GM23248 (cell line): Measurements from ENCODE around the gene IGF1R. TPM values are rescaled to one million over a fixed set of nuclear protein-coding genes. Genes with fewer than 3 reads are reported as not detected.

ENCODE experiments used
- DNase-seq: peaks from one replicate; pipeline ENCODE4 v3.0.0-alpha.2; 2015
- H2AFZ ChIP-seq: fragments of 200-600 bp; sonication (generic); 2 replicates; pipeline ENCODE4 v1.6.1; 2016; ENCODE audit warnings: antibody characterized with exemption
- H3F3A ChIP-seq: fragments of 200-600 bp; sonication (generic); 2 replicates; pipeline ENCODE4 v1.6.1; 2016; ENCODE audit warnings: mild to moderate bottlenecking, antibody characterized with exemption, mixed run types; ENCODE audit not compliant: insufficient read depth
- H3K27ac ChIP-seq: fragments of 200-600 bp; sonication (generic); 2 replicates; pipeline ENCODE4 v1.5.1; 2016; ENCODE audit warnings: mild to moderate bottlenecking
- H3K27me3 ChIP-seq: fragments of 200-600 bp; sonication (generic); replicated peaks from 2 replicates; pipeline ENCODE4 v1.6.1; 2016; ENCODE audit warnings: mild to moderate bottlenecking; ENCODE audit not compliant: insufficient read depth
- H3K36me3 ChIP-seq: fragments of 200-600 bp; sonication (generic); 2 replicates; pipeline ENCODE4 v1.6.1; 2016; ENCODE audit warnings: low read depth, mild to moderate bottlenecking
- H3K4me1 ChIP-seq: fragments of 200-600 bp; sonication (generic); 2 replicates; pipeline ENCODE4 v1.6.1; 2016; ENCODE audit warnings: mild to moderate bottlenecking; ENCODE audit not compliant: insufficient read depth
- H3K4me2 ChIP-seq: fragments of 200-600 bp; sonication (generic); one replicate; pipeline ENCODE4 v1.6.1; 2016; ENCODE audit warnings: mild to moderate bottlenecking; ENCODE audit not compliant: unreplicated experiment
- H3K4me3 ChIP-seq: fragments of 200-600 bp; sonication (generic); 2 replicates; pipeline ENCODE4 v1.5.1; 2016; ENCODE audit warnings: mild to moderate bottlenecking
- H3K79me2 ChIP-seq: fragments of 200-600 bp; sonication (generic); 2 replicates; pipeline ENCODE4 v1.6.1; 2016; ENCODE audit warnings: mild to moderate bottlenecking; ENCODE audit not compliant: insufficient read depth
- H3K9ac ChIP-seq: fragments of 200-600 bp; sonication (generic); 2 replicates; pipeline ENCODE4 v1.6.1; 2016; ENCODE audit warnings: mild to moderate bottlenecking
- H3K9me2 ChIP-seq: fragments of 200-600 bp; sonication (generic); 2 replicates; pipeline ENCODE4 v1.6.1; 2016; ENCODE audit warnings: mixed run types, mild to moderate bottlenecking, moderate library complexity; ENCODE audit not compliant: insufficient read depth
- H3K9me3 ChIP-seq: fragments of 200-600 bp; sonication (generic); one replicate; pipeline ENCODE4 v1.6.1; 2017; ENCODE audit warnings: low read depth
- H4K20me1 ChIP-seq: fragments of 200-600 bp; sonication (generic); 2 replicates; pipeline ENCODE4 v1.6.0; 2016; ENCODE audit not compliant: insufficient read depth
- EZH2 ChIP-seq: fragments of 200-600 bp; sonication (generic); IDR thresholded peaks from 2 replicates; pipeline ENCODE4 v1.6.1; 2018; ENCODE audit warnings: antibody characterized with exemption, mild to moderate bottlenecking; ENCODE audit not compliant: insufficient read depth, poor library complexity, severe bottlenecking
- EZH2phosphoT487 ChIP-seq: fragments of 200-600 bp; sonication (generic); IDR thresholded peaks from 2 replicates; pipeline ENCODE4 v1.6.1; 2018; ENCODE audit warnings: antibody characterized with exemption, moderate library complexity, mild to moderate bottlenecking, low read depth; ENCODE audit not compliant: insufficient read depth
- WGBS, 2 experiments: methylation state at CpG; one replicate each; pipeline ENCODE4 v1.1.6; 2015 to 2017; ENCODE audit warnings: low lambda C conversion rate in 2 of 2, low coverage in 1 of 2; ENCODE audit errors: missing lambda C conversion rate in 2 of 2; 5-methylcytosine and 5-hydroxymethylcytosine counted together
- in situ Hi-C: fragments of 300-500 bp; cut with MboI; formaldehyde crosslinking; loops from 2 replicates; pipeline ENCODE4 v1.15.0; 2020
- polyA plus RNA-seq: library from polyadenylated mRNA; unstranded; fragments of >200 nt; fragmentation: Nextera tagmentation; extraction: Ambion mirVana; gene quantifications from 2 replicates; pipeline ENCODE4 v1.2.1, GENCODE V29; 2016
- total RNA-seq: library from RNA; depleted of rRNA; stranded (reverse); fragments of >200 nt; shearing (Covaris generic); gene quantifications from 2 replicates; pipeline ENCODE4 v1.2.3, GENCODE V29; 2014

The IGF1R gene
- total and polyA plus RNA-seq, 2 experiments from 2014 or later = 22.0 to 48.6 TPM

DNA sequence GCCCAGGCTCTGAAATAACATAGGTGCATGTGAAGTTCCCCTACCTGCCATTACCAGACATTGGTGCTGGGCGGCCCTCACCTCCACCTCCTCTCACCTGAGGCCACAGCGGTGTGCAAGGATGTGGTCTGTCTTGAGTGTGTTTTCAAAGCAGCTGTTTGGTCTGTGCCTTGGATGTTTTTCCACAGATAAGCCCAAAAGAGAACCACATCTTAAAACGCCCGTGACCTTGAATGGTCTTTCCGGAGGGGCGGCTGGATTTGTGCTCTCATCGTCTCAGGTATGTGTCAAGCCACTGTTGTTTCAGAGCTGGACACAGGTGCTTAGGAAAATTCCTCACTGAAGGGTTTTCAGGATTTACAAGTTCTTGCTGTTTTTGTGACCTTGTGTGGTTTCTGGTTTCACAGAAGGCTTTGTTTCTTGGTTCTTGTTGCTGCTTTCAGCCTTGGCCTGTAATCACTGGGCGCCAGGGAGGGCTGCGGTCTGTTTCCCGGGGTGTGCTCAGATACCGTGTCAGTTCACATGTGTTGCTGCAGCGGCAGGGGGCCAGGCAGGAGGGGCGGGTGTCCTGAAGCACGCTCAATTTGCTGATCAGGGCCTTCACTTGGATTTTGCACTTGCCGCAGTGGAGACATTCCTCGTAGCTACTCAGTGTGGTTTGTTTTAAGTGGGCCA is 128.4 kb downstream of the IGF1R start:
- Histone ChIP-seq H3K9ac (peak overlapping the region; percentile 20; the same call in 1 of the 2 replicates), H3K4me1 (peaks cover 14% of the 10 kb centered on the region), H3K79me2 (peaks cover 98% of the 10 kb centered on the region), H3K9me3 (no peaks in the 10 kb centered on the region), H3K36me3 (no peaks in the 10 kb centered on the region), H3K4me2 (no peak overlapping the region), H4K20me1 (peaks cover 8% of the 10 kb centered on the region), H3K4me3 (no peak overlapping the region), H3K9me2 (no peaks in the 10 kb centered on the region), H2AFZ (no peak overlapping the region), H3F3A (peaks cover 15% of the 10 kb centered on the region), H3K27ac (peak overlapping the region; percentile 17; the same call in 1 of the 2 replicates), H3K27me3 (no peaks in the 10 kb centered on the region)
- TF ChIP-seq EZH2 = no peak
- no peak for TF ChIP-seq EZH2phosphoT487
- in situ Hi-C loops = no loop called here
- DNase-seq = peak; percentile 59
- WGBS, 2 experiments = 43 to 49% methylated on average over 16 of the region's 16 CpGs

- peaks cover 98% of the 10 kb centered on the region for H3K79me2 ChIP-seq
- DNase-seq = no peak
Observed at GRCh38 chr15:98777426-98777825, 129.1 kb downstream of the IGF1R start.

GRCh38 chr15:98778263-98778959 is 130.1 kb downstream of the IGF1R start:
- no peak for DNase-seq
- H3K9me3 ChIP-seq = no peaks in the 10 kb centered on the region
- H3K9me2 ChIP-seq = no peaks in the 10 kb centered on the region
- H4K20me1 ChIP-seq = peaks cover 6% of the 10 kb centered on the region; the same call in 1 of the 2 replicates
- no peaks in the 10 kb centered on the region for H3K36me3 ChIP-seq
- H3K4me2 ChIP-seq = no peak overlapping the region
- H3K4me3 ChIP-seq = no peak overlapping the region
- H3K9ac ChIP-seq = no peak overlapping the region
- H3F3A ChIP-seq = peaks cover 18% of the 10 kb centered on the region
- no peaks in the 10 kb centered on the region for H3K27me3 ChIP-seq
- 0 out of 2 replicates have a peak overlapping the region, but pooled peaks have one; percentile 0 for H3K27ac ChIP-seq
- peaks cover 98% of the 10 kb centered on the region for H3K79me2 ChIP-seq
- WGBS, 2 experiments = 87 to 91% methylated on average over 3 of the region's 3 CpGs
- H3K4me1 ChIP-seq = peaks cover 24% of the 10 kb centered on the region
- in situ Hi-C loops = no loop called here
- no peak overlapping the region for H2AFZ ChIP-seq
- TF ChIP-seq EZH2 (no peak), EZH2phosphoT487 (no peak)

More at GRCh38 chr15:98777426-98777825, 129.1 kb downstream of the IGF1R start:
- Histone ChIP-seq H3K9me2 (no peaks in the 10 kb centered on the region), H3K27ac (peak overlapping the region; percentile 17; the same call in 1 of the 2 replicates), H3K27me3 (no peaks in the 10 kb centered on the region), H3K9me3 (no peaks in the 10 kb centered on the region), H3K9ac (peak overlapping the region; percentile 20; the same call in 1 of the 2 replicates), H3K36me3 (no peaks in the 10 kb centered on the region), H3K4me1 (peaks cover 14% of the 10 kb centered on the region), H3F3A (peaks cover 18% of the 10 kb centered on the region), H4K20me1 (peaks cover 6% of the 10 kb centered on the region; the same call in 1 of the 2 replicates), H3K4me2 (no peak overlapping the region), H2AFZ (no peak overlapping the region), H3K4me3 (no peak overlapping the region)
- in situ Hi-C loops = no loop called here
- 85 to 86% methylated on average over 9 of the region's 9 CpGs for WGBS, 2 experiments
- TF ChIP-seq EZH2phosphoT487 = no peak
- no peak for TF ChIP-seq EZH2

DNA sequence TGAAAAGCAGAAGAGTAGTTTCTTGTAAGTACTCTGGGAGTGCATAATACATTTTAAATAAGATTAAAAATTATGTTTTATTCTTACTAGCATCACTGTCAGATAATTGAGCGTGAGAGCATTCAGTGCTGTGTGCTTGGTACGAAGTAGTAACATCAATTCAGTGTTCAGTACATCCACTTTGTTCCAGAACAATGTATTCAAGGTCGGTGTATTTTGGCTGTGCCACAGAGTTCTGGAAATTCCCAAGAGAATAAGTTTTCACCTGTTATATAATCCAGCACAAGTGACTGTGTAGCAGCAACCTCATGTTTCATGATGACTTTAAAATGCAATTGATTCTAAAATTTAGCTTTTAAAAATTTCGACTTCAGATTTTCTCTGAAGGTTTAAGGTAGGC is 130.6 kb downstream of the IGF1R start:
- Histone ChIP-seq H4K20me1 (peaks cover 2% of the 10 kb centered on the region; the same call in 1 of the 2 replicates), H3K9ac (no peak overlapping the region), H3K9me3 (no peaks in the 10 kb centered on the region), H3K4me2 (no peak overlapping the region), H3K4me1 (peaks cover 26% of the 10 kb centered on the region), H2AFZ (no peak overlapping the region), H3K79me2 (peaks cover 98% of the 10 kb centered on the region), H3K36me3 (no peaks in the 10 kb centered on the region), H3K4me3 (no peak overlapping the region), H3K27ac (peak overlapping the region; percentile 0; the same call in 1 of the 2 replicates), H3K9me2 (no peaks in the 10 kb centered on the region), H3F3A (peaks cover 18% of the 10 kb centered on the region), H3K27me3 (no peaks in the 10 kb centered on the region)
- 78 to 84% methylated on average over 4 of the region's 4 CpGs for WGBS, 2 experiments
- in situ Hi-C loops = no loop called here
- TF ChIP-seq EZH2phosphoT487 = no peak
- TF ChIP-seq EZH2 = no peak
- DNase-seq = no peak
